Measurements from ENCODE around the gene ARHGEF1. TPM values are rescaled to one million over a fixed set of nuclear protein-coding genes. Genes with fewer than 3 reads are reported as not detected.

ARHGEF1 gene
- total RNA-seq, 1 experiment from 2014 or later = 76.2 TPM

GRCh38 chr19:41883463-41883820 lies 458 bp downstream of the ARHGEF1 start:
- DNase-seq (ENCODE audit: low read depth) = no peak

- peak; percentile 98 for DNase-seq (ENCODE audit: low read depth)
Observed at GRCh38 chr19:41883821-41884733, 1.1 kb downstream of the ARHGEF1 start.

DNA sequence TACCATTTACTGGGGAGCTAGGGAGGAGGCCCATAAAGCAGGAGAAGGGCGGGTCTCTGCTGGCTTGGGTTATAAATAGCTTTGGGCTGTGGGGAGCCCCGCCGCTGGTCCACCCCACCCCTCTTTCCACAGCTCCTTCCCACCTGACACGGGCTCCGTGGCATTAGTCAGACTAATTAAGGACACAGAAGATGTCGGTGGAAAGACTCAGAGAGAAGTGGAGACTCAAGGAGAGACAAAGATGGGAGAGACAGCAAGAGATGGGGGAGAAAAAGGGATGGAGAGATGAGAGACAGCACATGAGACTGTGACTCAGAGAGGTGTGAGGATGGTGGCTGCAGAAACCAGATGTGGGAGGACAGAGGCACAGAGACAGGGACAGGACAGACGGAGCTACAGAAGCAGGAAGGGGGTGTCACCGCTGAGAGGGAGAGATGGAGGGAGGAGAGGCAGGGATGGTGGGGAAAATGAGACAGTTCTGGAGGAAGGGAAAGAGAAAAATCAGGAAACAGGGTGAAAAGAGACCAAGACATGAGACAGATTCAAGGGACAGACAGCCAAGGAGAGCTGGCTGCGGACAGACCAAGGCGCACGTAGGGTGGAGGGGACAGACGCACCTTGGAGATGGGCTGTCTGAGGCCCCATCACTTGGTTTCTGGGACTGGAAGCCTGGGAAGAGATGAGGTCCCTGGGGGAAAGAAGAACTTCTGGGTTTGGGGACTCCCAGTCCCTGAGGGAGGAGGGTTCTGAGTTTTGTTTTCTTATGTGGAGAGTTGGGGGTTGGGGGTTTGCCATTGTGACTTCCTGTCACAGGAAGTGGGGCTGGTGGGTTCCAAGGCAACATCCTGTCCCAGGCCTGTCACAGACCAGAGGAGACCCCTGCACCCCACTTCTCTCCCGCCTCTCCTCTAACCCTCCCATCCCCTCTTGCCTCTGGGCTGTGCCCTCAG lies 4.1 kb downstream of the ARHGEF1 start:
- no peak for DNase-seq (ENCODE audit: low read depth)

DNA sequence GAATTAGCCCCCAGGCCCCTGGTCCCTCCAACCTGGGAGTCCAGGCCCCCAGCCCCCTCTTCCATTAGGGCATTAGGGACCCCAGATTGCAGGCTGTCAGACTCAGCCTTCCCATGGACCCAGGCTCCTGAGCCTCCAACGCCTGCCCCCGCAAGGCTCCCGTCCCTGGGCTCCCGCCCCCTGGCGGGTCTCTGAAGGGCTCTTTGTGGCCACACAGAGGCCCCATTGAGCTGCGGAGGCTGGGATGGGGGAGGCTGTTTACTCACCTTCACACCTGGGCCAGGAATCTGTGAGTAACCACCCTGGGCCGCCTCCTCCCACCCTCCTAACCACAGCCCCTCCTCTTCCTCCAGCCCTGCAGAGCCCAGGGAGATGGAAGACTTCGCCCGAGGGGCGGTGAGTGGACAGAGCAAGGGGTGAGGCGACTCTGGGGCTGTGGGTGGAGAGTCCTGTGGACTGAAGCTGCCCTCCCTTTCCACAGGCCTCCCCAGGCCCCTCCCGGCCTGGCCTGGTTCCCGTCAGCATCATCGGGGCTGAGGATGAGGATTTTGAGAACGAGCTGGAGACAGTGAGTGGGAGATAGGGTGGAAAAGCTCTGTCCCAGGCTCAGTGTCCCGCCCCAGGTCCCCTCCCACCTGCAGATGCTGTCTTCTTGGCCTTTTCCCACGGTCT lies 4.9 kb downstream of the ARHGEF1 start:
- peak; percentile 91 for DNase-seq (ENCODE audit: low read depth)

DNA sequence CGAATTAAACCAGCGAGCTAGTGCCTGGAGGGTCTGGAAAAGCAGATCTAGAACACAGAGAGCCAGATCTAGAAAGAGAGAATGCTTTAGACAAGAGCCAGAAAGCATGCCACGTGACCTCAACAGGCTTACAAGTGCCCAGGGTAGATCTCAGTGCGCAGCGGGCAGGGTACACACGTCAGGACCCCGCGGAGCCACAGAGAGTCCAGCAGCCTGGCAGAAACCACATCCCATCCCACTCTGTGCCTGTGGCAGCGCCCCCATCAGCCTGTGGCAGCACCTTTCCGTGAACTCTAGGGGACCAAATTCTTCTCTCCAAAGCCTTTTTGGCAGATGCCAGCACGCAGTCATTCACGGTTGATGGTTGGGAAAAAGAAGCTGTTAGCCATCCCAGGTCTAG lies 5.9 kb downstream of the ARHGEF1 start:
- DNase-seq (ENCODE audit: low read depth) = no peak

DNA sequence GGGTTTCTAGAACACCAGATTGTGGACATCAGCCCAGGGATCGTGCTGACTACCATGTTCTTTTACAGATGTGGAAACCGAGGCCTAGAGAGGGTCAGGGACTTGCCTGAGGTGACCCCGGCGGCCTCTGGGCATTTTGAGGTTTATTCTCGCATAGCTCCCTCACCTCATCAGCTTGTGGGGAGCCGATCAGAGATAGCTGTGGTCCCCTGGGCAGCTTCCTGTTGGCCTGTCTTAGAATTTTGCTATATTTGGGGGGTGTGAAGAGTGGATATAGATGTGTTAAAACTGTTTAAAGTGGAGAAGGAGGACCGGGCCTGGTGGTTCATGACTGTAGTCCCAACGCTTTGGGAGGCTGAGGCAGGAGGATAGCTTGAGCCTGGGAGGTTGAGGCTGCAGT lies 6.9 kb downstream of the ARHGEF1 start:
- DNase-seq (ENCODE audit: low read depth) = no peak

DNA sequence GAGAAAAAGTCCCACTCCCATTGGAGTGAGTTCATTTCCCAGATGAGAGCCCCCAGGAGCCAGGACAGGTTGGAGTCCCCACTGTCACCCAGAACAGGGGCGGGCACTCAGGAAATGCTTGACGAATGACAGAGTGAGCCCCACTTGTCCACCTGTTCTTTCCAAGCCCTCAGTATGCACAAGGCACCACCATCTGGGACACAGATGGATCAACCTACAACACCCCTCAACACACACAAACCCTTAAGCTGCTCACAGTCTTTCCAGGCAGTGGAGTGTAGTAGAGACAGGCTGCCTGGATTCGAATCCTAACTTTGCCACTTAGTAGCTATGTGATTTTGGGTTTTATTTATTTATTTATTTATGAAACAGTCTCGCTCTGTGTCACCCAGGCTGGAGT lies 8.0 kb downstream of the ARHGEF1 start:
- DNase-seq (ENCODE audit: low read depth) = no peak

DNA sequence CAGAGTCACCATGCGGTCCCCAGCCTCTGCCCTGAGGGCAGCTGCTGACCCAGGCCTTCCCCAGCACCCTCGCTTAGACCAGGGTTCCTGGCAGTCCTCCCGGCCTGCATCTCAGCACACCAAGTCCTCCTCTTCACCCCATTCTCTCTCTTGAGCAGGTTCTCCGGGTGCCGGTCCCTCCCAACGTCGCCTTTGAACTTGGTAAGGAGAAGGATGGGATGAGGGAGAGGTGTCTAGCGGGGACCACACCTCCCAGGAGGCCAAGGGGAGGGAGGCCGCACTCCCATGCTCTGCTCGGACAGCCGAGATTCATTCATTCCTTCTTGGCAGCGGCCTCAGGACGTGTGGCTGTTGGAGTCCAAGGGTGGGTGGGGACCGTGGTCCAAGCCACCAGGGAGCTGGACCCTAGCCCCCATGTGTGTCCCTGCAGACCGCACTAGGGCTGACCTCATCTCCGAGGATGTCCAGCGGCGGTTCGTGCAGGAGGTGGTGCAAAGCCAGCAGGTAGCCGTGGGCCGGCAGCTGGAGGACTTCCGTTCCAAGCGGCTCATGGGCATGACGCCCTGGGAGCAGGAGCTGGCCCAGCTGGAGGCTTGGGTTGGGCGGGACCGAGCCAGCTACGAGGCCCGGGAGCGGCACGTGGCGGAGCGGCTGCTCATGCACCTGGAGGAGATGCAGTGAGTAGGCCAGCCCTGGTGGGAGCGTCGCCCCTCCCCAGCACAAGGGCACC lies 9.4 kb downstream of the ARHGEF1 start:
- no peak for DNase-seq (ENCODE audit: low read depth)

- no peak for DNase-seq (ENCODE audit: low read depth)
Observed at GRCh38 chr19:41893899-41894298, 10.9 kb downstream of the ARHGEF1 start.

DNA sequence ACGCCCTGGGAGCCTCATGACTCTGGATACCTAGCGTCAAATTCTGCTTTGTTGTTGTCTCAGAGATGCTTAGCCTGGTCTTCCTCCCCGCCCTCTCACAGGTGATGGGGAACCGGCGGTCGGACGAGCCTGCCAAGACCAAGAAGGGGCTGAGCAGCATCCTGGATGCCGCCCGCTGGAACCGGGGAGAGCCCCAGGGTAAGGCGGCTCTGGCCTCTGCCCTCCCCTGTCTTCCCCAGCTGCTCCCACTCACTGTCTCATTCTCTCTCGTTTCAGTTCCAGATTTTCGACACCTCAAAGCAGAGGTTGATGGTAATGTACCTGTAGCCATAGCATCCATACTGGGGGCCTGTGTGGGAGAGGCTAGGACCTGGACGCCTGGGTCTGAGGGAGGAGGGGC lies 11.4 kb downstream of the ARHGEF1 start:
- DNase-seq (ENCODE audit: low read depth) = no peak

DNA sequence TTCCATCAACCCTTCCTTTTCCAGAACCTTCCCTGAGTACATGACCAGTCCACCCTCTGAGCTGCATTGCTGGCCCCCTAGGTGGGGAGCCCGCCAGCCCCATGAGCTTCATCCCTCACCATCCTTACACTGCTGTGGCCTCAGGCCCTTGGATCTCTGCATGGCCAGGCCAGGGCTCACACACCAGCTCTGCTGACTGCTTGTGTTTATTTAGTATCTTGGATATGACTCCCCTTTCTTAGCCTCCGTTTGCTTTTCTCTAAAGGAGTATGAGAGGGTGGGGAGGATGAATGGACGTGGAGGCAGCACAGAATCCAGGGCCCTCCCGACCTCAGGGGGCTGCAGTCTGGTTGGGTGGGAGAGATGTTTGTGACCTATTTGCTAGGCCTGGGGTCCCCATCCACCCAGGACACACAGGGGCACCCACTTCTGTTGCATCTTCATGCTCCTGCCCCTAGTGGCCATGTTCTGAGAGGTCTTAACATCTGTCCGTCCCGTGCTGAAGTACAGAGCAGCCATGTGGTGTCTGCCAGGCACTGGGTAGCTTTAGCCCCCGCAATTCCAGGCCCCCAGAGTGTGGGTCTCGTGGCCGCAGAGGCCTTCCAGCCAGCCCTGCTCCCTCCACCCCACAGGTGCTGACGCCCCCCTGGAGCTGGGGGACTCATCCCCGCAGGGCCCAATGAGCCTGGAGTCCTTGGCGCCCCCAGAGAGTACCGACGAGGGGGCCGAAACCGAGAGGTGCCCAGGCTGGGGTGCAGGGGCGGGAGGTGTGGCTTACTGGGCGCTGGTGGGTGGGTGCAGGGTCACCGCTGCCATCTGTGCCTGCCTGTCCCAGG lies 13.0 kb downstream of the ARHGEF1 start:
- no peak for DNase-seq (ENCODE audit: low read depth)

DNA sequence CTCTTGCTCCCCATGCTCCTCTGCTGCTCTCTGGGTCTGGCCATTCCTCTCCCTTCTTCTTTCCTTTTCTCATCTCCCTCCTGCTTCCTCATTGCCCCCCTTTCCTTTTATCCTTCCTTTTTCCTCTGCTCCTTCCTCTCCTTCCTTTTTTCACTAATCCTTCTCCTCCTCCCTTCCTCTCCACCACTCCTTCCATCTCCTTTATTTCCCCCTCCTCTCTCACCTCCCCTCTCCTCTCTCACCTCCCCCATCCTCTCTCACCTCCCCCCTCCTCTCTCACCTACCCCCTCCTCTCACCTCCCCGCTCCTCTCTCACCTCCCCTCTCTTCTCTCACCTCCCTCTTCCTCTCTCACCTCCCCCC lies 13.6 kb downstream of the ARHGEF1 start:
- DNase-seq (ENCODE audit: low read depth) = no peak

DNA sequence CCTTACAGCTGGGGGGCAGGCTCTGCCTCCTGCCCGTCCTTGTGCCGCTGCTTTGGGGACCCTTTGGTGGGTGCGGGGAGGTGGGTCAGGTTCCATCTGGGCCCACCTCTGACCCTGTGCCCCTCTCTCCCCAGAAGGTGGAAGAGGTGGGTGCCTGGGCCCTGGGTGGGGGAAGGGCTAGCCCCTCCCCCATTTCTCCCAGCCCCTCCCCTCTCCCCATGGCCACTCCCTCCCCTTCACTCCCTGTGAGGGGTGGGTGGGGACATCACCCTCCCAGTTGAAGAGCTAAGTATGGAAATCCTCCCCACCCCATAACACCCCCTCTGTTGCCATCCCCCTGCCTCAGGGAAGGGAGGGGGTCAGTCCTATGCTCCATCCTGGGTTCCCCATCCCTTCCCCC lies 14.2 kb downstream of the ARHGEF1 start:
- no peak for DNase-seq (ENCODE audit: low read depth)

GRCh38 chr19:41897820-41898219 lies 14.8 kb downstream of the ARHGEF1 start:
- no peak for DNase-seq (ENCODE audit: low read depth)

GRCh38 chr19:41898235-41898634 lies 15.3 kb downstream of the ARHGEF1 start:
- DNase-seq (ENCODE audit: low read depth) = no peak

DNA sequence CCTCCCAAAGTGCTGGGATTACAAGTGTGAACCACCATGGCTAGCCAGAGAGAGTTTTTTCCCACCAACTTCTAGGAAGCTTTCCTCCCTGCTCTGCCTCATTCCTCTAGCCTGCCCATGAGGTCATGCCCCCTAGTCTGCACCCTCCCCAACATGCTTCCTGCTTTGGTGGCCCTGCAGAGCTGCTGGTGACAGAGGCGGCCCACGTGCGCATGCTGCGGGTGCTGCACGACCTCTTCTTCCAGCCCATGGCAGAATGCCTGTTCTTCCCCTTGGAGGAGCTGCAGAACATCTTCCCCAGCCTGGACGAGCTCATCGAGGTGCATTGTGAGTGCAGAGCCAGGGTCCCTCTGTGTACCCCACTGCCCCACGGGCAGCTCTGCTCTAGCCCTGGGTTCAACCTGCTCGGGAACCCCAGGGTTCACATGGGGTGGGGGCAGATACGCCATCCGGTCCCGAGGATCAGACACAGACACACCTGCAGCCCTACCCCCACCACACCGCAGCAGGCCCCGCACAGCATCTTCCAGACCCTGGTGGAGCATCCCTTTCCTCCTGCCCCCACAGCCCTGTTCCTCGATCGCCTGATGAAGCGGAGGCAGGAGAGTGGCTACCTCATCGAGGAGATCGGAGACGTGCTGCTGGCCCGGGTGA lies 18.9 kb downstream of the ARHGEF1 start:
- no peak for DNase-seq (ENCODE audit: low read depth)

DNA sequence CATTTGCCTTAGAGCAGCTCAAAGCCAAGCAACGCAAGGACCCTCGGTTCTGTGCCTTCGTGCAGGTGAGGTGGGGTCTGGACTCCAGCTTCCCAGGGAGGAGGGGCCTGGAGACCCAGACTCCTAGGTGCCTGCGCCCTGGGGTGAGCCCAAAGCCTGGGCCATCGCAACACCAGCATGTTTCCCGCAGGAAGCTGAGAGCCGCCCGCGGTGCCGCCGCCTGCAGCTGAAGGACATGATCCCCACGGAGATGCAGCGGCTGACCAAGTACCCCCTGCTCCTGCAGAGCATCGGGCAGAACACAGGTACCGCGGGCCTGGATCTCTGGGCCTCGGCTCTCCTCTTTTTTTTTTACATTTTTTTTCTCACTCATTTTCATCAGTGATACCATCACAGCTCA lies 19.6 kb downstream of the ARHGEF1 start:
- no peak for DNase-seq (ENCODE audit: low read depth)

GRCh38 chr19:41903193-41903953 lies 20.4 kb downstream of the ARHGEF1 start:
- no peak for DNase-seq (ENCODE audit: low read depth)

GRCh38 chr19:41904118-41904870 lies 21.3 kb downstream of the ARHGEF1 start:
- DNase-seq (ENCODE audit: low read depth) = no peak

All from Daoy (cell line).